Putamen (tissue), 1 donor: ENCODE results near the gene TANC1.
A peak's percentile ranks its signal among the peaks of the same experiment; 100 is the strongest.
"Not testable (repeated sequence)": the region's sequence is repeated elsewhere in the genome, so short reads cannot be mapped to it uniquely, and the experiment has no call there.

ENCODE experiments used
- DNase-seq: peaks from one replicate; pipeline ENCODE4 v3.0.0-alpha.2; 2016; ENCODE audit warnings: low spot score

The TANC1 gene

DNA sequence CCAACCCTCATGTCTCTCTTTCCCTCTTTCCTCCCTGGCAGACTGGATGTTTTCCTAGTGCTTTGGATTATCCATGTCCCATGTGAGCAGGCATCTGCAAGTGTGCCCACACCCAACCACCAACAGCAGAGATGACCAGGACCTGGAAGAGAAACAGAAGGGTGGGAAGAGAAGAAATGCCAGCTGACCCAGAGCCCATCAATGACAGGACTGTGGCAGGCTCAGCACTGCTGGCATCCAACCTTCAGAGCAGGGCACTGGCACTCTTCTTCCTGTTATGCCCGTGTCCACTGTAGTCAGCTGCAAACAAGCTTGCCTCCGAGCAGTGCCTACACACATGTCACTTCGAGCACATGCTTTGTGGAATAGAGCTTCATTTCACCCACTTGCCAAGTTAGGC lies 121.1 kb downstream of the TANC1 start:
- no peak for DNase-seq

DNA sequence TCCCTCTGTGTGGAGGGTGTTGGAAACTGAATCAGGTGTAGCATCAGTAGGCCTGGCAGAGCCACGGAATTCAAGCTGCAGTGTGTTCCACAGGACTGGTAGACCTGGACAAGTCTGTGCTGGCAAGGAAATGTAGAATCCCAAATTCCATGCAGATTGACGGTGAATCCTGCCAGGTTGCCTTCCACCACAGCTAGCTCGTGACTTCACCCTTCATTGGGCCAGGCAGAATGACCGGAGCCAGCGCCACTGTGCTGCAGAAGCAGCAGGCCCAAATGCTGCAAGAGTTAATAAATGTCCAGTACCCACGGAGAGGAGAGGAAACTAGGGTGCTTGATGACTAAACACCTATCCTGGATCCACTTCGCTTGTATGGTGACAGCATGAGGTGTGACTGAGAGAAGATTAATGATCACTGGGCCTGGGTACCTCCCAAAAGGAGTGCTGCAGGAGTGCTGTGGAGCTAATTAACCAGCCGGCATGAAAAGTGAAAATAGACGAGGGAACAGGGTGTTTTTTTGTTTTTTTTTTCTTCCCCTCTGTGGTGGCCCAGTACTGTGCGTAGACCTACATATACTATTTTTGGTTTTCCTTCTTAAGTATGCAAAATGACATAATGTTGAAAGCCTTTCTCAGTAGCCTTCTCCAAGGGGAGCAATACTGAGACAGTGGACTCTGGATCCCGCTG lies 122.2 kb downstream of the TANC1 start:
- no peak for DNase-seq

DNA sequence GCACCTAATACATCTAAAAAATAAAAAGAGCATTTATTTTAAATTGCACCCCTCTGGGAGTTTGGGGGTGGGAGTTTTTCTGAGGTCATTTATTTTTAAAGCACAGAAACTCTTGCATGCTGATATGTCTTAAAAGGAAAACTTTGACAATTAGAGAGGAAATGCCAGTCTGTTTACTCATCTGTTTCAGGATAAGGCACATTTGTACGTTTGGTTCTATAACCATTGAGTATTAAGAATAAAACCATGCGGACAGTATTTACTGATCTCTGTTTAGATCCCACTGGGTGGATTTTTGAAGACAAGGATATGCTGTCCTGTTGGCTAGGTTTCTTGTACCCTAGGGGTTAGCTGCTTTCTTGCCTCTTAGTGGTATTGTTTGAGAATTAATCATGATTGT lies 122.9 kb downstream of the TANC1 start:
- DNase-seq: no peak

DNA sequence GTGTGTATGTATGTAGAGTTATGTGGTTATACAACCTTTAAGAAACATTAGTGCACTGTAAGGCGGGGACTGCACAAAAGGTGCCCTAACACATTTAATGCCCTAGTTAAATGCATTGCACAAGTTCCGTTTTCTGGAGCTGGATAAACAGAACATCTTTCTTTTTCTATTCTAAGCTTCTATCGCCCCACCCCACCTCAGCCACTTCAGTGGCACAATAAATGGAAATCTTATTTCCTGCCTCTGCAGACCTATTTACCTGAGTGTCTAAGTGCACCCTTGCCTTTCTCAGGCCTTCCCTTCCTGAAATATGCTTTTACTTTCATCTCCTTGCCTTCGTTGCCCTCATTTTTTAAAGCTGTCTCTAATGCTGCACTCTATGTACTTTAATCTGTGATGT lies 123.5 kb downstream of the TANC1 start:
- DNase-seq: no peak

DNA sequence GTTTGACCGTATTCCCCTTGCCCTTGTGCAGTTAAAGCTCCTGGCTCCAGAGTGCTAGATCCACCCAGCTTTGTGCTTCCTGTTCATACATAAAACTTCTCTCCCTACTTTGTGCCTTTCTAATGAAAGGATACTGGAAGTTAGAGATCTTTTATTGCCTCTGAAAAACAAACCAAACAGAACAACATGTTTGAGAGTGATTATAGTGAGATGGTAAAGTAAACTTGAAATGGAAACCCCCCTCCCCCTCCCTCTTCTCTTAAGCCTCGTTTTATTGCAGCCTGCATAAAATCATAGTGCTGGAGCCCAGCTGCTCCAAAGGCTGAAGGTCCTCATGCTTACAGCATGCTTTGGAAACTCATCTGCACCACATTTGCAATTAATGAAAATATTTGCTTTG lies 125.1 kb downstream of the TANC1 start:
- DNase-seq: no peak

DNA sequence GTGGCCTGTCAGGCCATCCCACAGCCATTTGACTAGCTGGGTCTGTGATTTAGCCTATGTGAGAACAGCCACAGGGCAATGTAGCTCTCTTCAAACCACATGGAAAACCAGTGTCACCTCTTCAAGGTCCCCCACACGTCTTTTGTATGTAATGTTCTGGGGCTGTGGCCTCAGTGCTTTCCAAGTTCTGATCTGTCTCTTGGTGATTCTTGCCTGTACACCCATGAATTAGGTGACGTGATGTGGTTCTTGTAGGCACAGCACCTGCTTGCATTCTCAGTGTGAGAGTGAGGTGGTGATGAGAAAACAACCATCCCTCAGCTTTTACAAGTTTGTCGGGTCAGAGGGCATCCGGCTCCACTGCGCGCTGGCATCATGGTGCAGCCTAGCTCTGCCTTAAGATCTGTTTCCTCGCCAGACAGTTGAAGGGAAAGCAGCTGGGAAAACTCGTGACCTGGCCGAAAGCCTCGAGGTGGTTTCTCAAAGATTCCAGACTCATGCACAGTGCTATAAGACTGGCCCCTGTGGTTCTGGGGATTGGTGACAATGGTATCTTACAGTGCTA lies 125.8 kb downstream of the TANC1 start:
- DNase-seq: no peak

DNA sequence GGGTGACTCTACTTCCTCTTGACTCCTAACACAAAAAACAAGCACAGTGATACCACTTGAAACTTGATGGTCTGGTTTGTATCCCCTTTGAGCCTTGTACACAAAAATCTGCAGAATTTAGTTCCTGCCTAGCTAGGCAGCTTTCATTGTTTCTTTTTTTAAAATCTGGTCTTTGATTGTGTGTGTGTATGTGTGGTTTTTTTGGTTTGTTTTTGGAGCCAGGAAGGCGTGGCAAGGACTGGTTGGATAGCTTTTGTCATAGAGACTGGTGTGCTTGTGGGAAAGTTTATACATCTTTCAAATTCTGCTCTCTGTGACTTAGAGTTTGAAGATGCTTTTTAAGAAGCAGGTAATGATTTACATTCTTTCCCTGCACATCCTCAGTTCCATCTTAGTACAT lies 127.4 kb downstream of the TANC1 start:
- DNase-seq: no peak

DNA sequence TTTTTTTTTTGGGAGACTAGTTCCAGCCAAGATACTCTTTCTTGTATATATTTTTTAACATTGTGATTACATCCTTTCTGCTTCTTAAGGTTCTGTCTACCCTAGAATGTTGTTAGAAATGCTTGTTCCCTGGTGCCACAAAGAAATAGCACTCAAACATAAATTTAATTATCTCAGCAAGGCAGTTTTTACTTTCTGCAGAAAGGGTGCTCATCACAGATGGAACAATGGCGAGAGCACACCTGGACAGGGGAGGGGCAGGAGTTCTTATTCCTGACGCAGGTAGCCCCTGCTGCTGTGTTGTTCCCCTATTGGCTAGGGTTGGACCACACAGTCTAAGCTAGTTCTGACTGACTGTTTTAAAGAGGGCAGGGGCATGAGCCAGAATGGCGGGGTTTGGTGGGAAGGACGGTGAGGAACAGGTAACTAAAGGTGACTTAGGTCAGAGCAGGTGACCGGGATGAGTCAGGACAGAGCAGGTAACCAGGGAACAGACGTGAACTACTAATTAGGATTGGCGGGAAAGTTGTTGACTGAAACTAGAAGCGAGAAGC lies 127.9 kb downstream of the TANC1 start:
- DNase-seq: not testable (repeated sequence)

DNA sequence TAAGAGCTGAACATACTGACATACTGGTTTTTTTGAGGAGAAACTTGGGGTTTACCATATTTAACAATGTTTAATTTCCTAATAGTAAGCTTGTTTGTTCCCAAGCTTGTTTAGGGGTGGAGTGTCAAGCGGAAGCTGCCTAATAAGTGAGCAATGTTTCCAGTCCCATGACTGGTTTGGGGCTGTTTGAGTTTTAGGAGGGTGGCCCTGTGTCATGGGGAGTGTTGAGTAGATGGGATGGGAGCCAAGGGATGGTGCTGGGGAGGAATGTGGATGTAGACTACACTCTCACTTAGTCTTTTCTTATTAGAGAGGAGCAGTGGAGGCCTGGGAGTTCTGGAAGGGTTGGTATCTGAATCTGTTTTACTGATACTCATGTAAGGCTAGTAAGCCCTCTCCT lies 128.5 kb downstream of the TANC1 start:
- DNase-seq: no peak

DNA sequence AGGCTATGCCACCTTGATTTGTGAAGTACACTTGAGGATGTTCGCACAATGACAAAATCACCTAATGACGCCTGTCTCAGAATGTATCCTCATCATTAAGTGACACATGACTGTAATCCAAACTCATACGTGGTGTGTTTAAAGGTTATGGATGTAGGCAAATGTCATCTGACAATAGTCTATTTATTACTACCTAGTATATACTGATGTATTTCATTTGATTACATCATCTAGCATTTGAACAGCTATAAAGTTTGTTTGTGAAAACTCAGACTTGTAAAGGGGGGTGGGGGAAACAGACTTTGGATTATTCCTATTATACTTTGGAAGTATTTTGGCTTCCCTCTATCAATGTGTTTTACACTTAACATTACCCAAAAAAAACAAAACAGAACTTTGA lies 129.9 kb downstream of the TANC1 start:
- DNase-seq: no peak

DNA sequence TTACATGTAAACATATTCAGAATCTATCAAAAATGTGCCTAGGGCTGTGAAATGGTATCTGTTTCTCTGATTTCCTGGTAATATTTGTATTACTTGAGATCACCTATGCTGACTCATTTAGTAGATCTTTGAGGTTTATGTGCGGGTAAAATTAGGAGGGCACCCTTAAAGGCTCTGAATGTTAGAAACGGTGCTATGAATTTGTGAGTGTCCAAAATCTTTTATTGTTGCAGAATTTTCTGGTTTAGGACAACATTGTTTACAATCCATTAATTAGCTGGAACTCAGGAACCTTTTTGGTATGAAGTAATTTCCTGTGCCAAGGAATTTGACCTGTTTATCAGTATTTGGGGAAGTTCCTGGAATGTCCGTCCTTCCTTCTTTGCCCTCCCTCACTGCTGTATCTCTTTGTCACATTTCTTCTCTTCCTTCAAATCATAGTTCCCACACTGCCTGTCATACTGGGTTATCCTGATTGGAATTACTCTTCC lies 130.5 kb downstream of the TANC1 start:
- no peak for DNase-seq

DNA sequence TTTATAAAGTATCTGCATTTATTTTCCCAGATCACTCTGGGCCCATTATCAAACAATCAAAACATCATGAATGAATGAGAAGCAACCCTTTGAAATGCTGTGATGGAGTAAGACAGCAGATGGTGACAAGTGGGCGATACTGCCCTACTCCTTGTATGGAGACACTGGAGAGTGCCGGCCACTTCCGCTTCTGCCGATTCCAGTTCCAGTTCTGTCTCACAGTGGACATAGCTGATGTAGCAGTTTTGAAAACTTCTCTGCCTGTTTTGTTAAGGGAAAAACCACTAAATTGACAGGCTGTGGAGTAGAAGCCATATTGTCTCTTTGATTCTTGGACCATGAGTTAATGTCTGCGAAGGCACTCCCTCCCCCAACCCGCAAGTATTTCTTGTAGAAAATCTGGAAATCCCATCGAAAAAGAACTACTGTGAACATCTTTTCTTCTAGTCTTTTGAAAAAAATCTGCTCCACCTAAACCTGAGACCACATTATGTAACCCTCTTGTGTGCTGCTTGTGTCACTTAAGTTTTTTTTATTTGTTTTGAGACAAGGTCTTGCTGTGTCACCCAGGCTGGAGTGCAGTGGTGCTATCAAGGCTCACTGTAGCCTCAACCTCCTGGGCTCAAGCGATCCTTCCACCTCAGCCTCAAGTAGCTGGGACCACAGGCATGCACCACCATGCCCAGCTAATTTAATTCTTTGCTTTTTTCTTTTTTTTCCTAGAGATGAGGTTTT lies 133.5 kb downstream of the TANC1 start:
- peak; percentile 26 for DNase-seq

DNA sequence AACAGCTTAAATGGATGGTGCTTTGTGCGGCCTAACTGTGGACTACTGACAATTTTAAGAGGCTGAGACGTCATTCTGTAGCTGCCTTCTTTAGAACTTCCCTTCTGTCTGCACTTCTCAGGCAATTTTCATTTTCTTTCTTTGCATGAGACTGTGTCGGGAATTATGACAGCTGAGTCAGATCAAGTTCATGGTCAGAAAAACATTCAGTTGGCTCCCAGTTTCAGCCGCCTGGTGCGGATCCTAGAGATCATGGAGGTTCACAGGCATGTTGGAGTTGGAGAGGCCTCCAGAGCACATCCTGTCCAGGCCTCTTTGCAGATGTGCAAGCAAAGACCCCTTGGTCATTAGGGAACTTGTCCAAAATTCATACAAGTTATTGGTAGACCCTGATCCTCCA lies 135.0 kb downstream of the TANC1 start:
- DNase-seq: no peak

DNA sequence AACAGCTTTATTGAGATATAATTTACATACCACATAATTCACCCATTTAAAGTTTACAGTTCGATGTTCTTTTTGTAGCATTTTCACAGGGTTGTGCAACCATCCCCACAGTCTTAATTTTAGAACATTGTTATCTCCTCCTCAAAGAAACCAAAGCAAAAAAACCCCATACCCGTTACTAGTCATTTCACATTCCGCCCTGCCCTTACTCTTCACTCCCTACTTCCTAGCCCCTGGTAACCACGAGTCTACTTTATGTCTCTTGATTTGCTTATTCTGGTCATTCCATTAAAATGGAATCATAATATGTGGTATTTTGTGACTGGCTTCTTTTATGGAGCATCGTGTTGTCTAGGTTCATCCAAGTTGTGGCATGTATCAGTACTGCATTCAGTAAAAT lies 137.7 kb downstream of the TANC1 start:
- DNase-seq: no peak

DNA sequence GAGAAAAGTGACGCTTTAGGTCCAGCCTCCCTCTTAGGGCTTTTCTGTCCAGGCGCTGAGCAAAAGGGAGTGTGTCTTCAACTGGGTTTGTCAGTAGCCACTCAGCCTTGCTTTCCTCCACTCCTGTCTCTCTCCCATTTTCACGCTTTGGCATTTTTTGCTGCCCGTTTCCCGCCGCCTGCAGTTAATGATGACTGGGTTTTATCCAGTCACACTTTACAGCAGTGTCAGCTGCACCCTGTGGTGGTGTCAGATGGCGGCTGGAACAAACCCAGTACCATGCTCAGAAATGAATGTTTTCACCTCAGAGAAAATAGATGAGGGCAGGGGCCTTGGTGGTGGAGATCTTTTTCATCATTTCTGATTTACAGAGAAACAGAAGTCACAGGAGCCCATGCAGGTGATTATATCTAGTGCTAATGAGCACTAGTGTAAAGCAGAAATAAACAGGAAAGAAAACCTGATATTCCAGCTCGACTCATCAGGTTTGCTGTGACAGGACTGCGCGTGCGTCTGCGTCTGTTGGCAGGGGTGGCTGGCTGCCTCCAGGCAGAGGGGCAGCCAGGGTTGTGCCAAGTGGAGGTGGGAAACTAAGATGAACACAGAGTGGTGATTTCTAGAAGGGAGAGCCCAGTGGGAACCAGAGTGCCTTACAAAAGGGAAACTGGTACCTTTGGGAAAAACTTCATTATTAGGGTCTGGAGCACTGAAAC lies 139.9 kb downstream of the TANC1 start:
- no peak for DNase-seq

DNA sequence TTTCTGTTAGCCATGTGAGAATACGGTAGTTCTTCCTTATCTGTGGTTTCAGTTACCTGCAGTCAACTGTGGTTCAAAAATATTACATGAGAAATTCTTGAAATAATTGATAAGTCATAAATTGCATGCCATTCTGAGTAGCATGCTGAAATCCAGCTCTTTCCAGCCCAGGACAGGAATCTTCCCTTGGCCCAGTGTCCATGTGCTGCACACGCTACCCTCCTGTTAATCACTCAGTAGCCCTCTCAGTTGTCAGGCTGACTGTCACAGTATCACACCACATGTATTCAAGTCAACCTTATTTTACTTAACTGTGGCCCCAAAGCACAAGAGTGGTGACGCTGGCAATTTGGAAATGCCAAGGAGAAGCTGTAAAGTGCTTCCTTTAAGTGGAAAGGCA lies 141.1 kb downstream of the TANC1 start:
- DNase-seq: no peak

DNA sequence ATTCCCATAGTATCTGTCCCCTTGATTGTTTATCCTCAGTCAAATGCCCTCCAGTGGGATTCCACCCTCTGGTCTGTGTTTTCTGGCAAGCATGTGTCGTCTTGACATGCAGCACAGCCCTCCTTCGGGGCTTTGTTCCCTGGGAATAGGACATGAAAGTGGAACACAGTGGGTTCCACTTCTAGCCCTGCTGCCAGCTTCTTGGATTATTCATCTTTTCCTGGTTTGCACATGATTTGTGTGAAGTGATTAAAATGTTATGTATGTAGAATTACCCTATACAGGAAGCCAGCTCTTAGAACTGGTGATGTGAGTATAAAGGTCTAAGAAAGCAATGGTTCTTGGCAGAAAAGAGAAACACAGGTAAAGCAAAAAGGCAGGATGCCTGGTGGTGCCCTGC lies 142.3 kb downstream of the TANC1 start:
- DNase-seq: no peak

DNA sequence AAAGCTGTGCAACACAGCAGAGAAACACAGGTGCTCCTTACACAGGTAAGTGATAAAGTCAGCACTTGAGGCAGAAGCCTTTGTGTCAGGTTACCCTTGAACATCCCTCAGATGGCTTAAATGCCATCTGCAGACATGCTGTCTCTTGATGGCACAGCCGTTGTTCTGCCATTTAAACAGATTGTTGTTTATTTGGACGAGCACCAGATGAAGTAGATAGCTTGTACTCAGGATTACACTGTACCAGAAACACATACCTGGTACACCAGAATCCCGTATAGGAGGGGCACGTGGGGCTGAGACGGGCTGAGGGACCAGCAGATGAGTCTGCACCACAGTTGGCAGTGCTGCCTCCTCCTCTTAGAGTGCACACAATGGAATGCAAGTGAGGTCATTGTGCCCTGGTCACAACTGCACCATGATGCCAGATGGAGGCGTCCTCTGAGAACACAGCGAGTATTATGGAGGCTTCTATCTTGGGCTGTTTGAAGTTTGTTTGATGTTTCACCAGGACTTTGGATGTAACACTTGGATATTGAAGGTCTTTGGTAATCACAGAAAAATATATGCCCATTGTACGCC lies 143.0 kb downstream of the TANC1 start:
- DNase-seq: peak; percentile 68

DNA sequence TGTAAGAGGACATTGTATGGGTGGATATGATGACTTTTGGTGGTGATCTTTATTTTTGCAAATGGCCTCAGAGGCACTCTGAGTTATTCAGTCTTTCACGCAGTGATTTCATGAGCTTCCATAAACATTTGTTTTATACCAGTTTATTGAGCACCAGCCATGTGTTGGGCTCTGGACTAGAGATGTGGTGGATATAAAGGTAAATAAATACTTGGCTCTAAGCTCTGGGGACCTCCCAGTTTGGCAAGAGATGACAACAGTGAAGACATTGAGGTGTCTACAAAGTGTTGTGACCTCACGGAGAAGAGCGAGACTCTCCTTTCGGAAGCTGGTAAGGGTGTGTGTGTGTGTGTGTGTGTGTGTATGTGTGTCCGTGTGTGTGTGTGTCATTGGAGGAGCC lies 146.4 kb downstream of the TANC1 start:
- no peak for DNase-seq

DNA sequence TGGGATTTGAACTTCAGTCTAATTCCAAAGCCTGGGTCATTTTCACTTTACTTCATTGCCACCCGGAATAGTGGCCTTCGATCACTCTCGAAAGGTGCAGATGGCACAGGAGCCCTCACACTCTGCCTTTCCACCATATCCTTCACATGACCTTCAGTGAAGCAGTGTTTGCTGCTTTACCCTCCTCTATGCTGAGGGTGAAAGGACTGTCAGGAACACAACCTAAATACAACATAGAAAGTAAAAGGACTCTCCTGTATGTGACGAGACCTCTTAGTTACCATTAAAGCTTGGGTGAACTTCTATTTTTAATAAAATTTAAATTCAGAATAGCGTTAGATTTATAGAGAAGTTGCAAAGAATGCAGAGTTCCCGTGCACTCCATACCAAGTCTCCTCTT lies 148.5 kb downstream of the TANC1 start:
- no peak for DNase-seq

DNA sequence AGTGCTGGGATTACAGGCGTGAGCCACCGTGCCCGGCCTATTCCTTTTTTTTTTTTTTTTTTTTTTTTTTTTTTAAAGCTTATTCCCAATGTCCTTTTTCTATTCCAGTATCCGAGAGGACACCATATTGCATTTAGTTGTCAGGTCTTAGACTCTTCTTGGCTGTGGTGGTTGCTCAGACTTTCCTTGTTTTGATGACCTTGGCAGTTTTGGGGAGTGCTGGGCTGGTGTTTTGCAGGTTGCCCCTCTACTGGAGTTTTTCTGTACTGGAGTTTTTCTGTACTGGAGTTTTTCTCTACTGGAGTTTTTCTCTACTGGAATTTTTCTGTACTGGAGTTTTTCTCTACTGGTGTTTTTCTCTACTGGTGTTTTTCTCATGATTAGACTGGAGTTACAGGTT lies 149.2 kb downstream of the TANC1 start:
- no peak for DNase-seq
